Nephron (organoid): Measurements from ENCODE around the gene PHF20.

Source experiments
- H3K27ac Mint-ChIP-seq, 3 experiments: 2 replicates each; pipeline ENCODE4 v1.8.0; 2020; ENCODE audit warnings: mixed read lengths in 3 of 3, mild to moderate bottlenecking in 2 of 3, moderate library complexity in 1 of 3
- H3K27me3 Mint-ChIP-seq: 2 replicates; pipeline ENCODE4 v1.8.0; 2021; ENCODE audit warnings: low read depth, mild to moderate bottlenecking, moderate library complexity, mixed read lengths
- H3K36me3 Mint-ChIP-seq: 2 replicates; pipeline ENCODE4 v1.8.0; 2020; ENCODE audit warnings: low read depth, mixed read lengths
- H3K4me1 Mint-ChIP-seq: 2 replicates; pipeline ENCODE4 v1.8.0; 2020; ENCODE audit warnings: mixed read lengths
- H3K4me3 Mint-ChIP-seq, 3 experiments: 2 replicates each; pipeline ENCODE4 v1.8.0; 2020; ENCODE audit warnings: mild to moderate bottlenecking in 3 of 3, mixed read lengths in 3 of 3, moderate library complexity in 2 of 3
- H3K9me3 Mint-ChIP-seq: 2 replicates; pipeline ENCODE4 v1.8.0; 2020; ENCODE audit warnings: mixed read lengths
- CTCF ChIP-seq, 3 experiments: fragments of 200-600 bp; sonication (generic); IDR thresholded peaks; one replicate each; pipeline ENCODE4 v1.5.0; 2021; ENCODE audit warnings: antibody characterized with exemption in 3 of 3; ENCODE audit not compliant: unreplicated experiment in 3 of 3

Gene PHF20

GRCh38 chr20:35918021-35918420 is 146.2 kb downstream of the PHF20 start:
- H3K4me1 Mint-ChIP-seq = no peaks in the 10 kb centered on the region
- peaks cover 46% of the 10 kb centered on the region for H3K36me3 Mint-ChIP-seq
- H3K27ac Mint-ChIP-seq = no peak overlapping the region
- H3K4me3 Mint-ChIP-seq = no peak overlapping the region
- peaks cover 4% of the 10 kb centered on the region for H3K27me3 Mint-ChIP-seq
- H3K9me3 Mint-ChIP-seq = no peaks in the 10 kb centered on the region
- TF ChIP-seq CTCF (IDR thresholded peaks at IDR 0.05; ENCODE audit: unreplicated experiment in 3 of 3) = no peak

- Mint-ChIP-seq H3K4me1 (no peaks in the 10 kb centered on the region), H3K36me3 (peaks cover 34% of the 10 kb centered on the region), H3K27ac (no peak overlapping the region), H3K4me3 (no peak overlapping the region), H3K27me3 (peaks cover 4% of the 10 kb centered on the region), H3K9me3 (no peaks in the 10 kb centered on the region)
- no peak for TF ChIP-seq CTCF (IDR thresholded peaks at IDR 0.05; ENCODE audit: unreplicated experiment in 3 of 3)
Observed at GRCh38 chr20:35920523-35920922, 148.7 kb downstream of the PHF20 start.

GRCh38 chr20:35929301-35929700 is 157.5 kb downstream of the PHF20 start:
- no peak overlapping the region for H3K27ac Mint-ChIP-seq
- H3K4me3 Mint-ChIP-seq = no peak overlapping the region
- peaks cover 39% of the 10 kb centered on the region for H3K36me3 Mint-ChIP-seq
- H3K9me3 Mint-ChIP-seq = no peaks in the 10 kb centered on the region
- H3K27me3 Mint-ChIP-seq = no peaks in the 10 kb centered on the region
- no peaks in the 10 kb centered on the region for H3K4me1 Mint-ChIP-seq
- TF ChIP-seq CTCF (IDR thresholded peaks at IDR 0.05; ENCODE audit: unreplicated experiment in 3 of 3) = no peak

- Mint-ChIP-seq H3K9me3 (no peaks in the 10 kb centered on the region), H3K27ac (no peak overlapping the region), H3K27me3 (no peaks in the 10 kb centered on the region), H3K4me3 (no peak overlapping the region), H3K4me1 (no peaks in the 10 kb centered on the region), H3K36me3 (peaks cover 44% of the 10 kb centered on the region)
- no peak for TF ChIP-seq CTCF (IDR thresholded peaks at IDR 0.05; ENCODE audit: unreplicated experiment in 3 of 3)
Observed at GRCh38 chr20:35934050-35934449, 162.2 kb downstream of the PHF20 start.

- H3K27ac Mint-ChIP-seq = no peak overlapping the region
- no peak for TF ChIP-seq CTCF (IDR thresholded peaks at IDR 0.05; ENCODE audit: unreplicated experiment in 3 of 3)
- H3K36me3 Mint-ChIP-seq = peaks cover 40% of the 10 kb centered on the region
Observed at GRCh38 chr20:35939264-35939663, 167.4 kb downstream of the PHF20 start.

GRCh38 chr20:35941620-35942019 is 169.8 kb downstream of the PHF20 start:
- Mint-ChIP-seq H3K36me3 (peaks cover 44% of the 10 kb centered on the region), H3K4me3 (no peak overlapping the region), H3K27ac (no peak overlapping the region), H3K4me1 (no peaks in the 10 kb centered on the region), H3K9me3 (no peaks in the 10 kb centered on the region), H3K27me3 (no peaks in the 10 kb centered on the region)
- no peak for TF ChIP-seq CTCF (IDR thresholded peaks at IDR 0.05; ENCODE audit: unreplicated experiment in 3 of 3)

More at GRCh38 chr20:35939264-35939663, 167.4 kb downstream of the PHF20 start:
- Mint-ChIP-seq H3K27me3 (no peaks in the 10 kb centered on the region), H3K9me3 (no peaks in the 10 kb centered on the region), H3K4me1 (no peaks in the 10 kb centered on the region), H3K4me3 (no peak overlapping the region)
